HepG2 (cell line): ENCODE data around the gene CACNA1C. TPM values are rescaled to one million over a fixed set of nuclear protein-coding genes. Genes with fewer than 3 reads are reported as not detected.

Experiments
- ATAC-seq: fragments of 200-7000 bp; cut with Tn5 transposase; 3 replicates; pipeline ENCODE4 v1.9.1; 2020; ENCODE audit warnings: mild to moderate bottlenecking, moderate library complexity
- BruUV-seq: library from RNA; stranded (reverse); fragments of 400-500 nt; replicated peaks from 2 replicates; lab custom pipeline; 2021; lab: Mats Ljungman, UMichigan
- CTCF ChIA-PET: fragments of 300-600 bp; formaldehyde crosslinking; extraction: SDS; loops from one replicate; lab custom pipeline; 2021; ENCODE audit warnings: low total read pairs, inconsistent platforms, low intra/inter-chr PET ratio; lab: Yijun Ruan, JAX
- POLR2A ChIA-PET: fragments of 350-600 bp; sonication (Branson Sonifier 250); formaldehyde crosslinking; loops from one replicate; lab custom pipeline; 2020; ENCODE audit warnings: antibody characterized with exemption, inconsistent platforms; lab: Yijun Ruan, JAX
- DNase-seq: peaks from one replicate; pipeline ENCODE4 v3.0.0-alpha.2; 2015; ENCODE audit warnings: low spot score
- FAIRE-seq: peaks from 3 replicates; lab custom pipeline; 2011; peaks lifted over from hg19 to GRCh38; lab: Jason Lieb, UNC
- H2AFZ ChIP-seq: one replicate; pipeline ENCODE4 v1.6.1; 2011; ENCODE audit warnings: low read length, inconsistent platforms
- H3K27ac ChIP-seq: fragments of 300-600 bp; 3 replicates; pipeline ENCODE4 v1.8.0; 2011; ENCODE audit warnings: mixed run types, mild to moderate bottlenecking, mixed read lengths, low read length, inconsistent platforms; ENCODE audit not compliant: insufficient read depth; ENCODE audit errors: extremely low read length
- H3K27me3 ChIP-seq, 2 experiments: fragments of 200-600 bp in 1 of 2; 2 replicates in 1 of 2; 3 replicates in 1 of 2; pipeline versions ENCODE4 v1.6.0 to v1.8.0; 2011; ENCODE audit warnings: low read length in 2 of 2, mild to moderate bottlenecking in 2 of 2, moderate library complexity in 2 of 2, inconsistent platforms in 1 of 2; ENCODE audit not compliant: insufficient read depth in 2 of 2, control insufficient read depth in 1 of 2
- H3K36me3 ChIP-seq, 2 experiments: fragments of 200-600 bp in 1 of 2; replicated peaks in 1 of 2; 2 replicates in 1 of 2; 3 replicates in 1 of 2; pipeline versions ENCODE4 v1.5.1 to v1.8.0; 2011; ENCODE audit warnings: low read length in 2 of 2, inconsistent platforms in 1 of 2; ENCODE audit not compliant: insufficient read depth in 2 of 2, control insufficient read depth in 1 of 2
- H3K4me1 ChIP-seq: 2 replicates; pipeline ENCODE4 v1.5.1; 2012; ENCODE audit warnings: low read length, inconsistent platforms; ENCODE audit not compliant: insufficient read depth
- H3K4me2 ChIP-seq: 2 replicates; pipeline ENCODE4 v1.6.0; 2011; ENCODE audit warnings: low read depth, low read length, inconsistent platforms
- H3K4me3 ChIP-seq, 3 experiments: fragments of 200-600 bp in 1 of 3; sonication (generic), shearing (Covaris generic) in 1 of 3; replicated peaks in 1 of 3; 2 replicates each; pipeline ENCODE4 v1.5.1; 2011 to 2016; ENCODE audit warnings: low read length in 3 of 3, inconsistent platforms in 2 of 3, low read depth in 2 of 3, mild to moderate bottlenecking in 2 of 3, control low read depth in 1 of 3, mixed read lengths in 1 of 3; ENCODE audit not compliant: insufficient read depth in 1 of 3
- H3K79me2 ChIP-seq: one replicate; pipeline ENCODE4 v1.6.1; 2011; ENCODE audit warnings: low read length, inconsistent platforms; ENCODE audit not compliant: insufficient read depth
- H3K9ac ChIP-seq: 2 replicates; pipeline ENCODE4 v1.6.0; 2011; ENCODE audit warnings: mild to moderate bottlenecking, low read depth, low read length, inconsistent platforms; ENCODE audit not compliant: insufficient read depth
- H3K9me3 ChIP-seq: 2 replicates; pipeline ENCODE4 v1.5.1; 2012; ENCODE audit warnings: mild to moderate bottlenecking, low read length
- H4K20me1 ChIP-seq: 2 replicates; pipeline ENCODE4 v1.6.0; 2011; ENCODE audit warnings: inconsistent platforms, mild to moderate bottlenecking, low read length, moderate library complexity; ENCODE audit not compliant: insufficient read depth
- ARHGAP35 ChIP-seq: sonication (generic); formaldehyde crosslinking; IDR thresholded peaks from 2 replicates; pipeline ENCODE4 v1.9.0; 2022; ENCODE audit warnings: mild to moderate bottlenecking, inconsistent platforms, moderate library complexity, missing genetic modification reagents, borderline replicate concordance
- CCDC6 ChIP-seq: sonication (generic); formaldehyde crosslinking; IDR thresholded peaks from 2 replicates; pipeline ENCODE4 v1.8.1; 2022; ENCODE audit warnings: mild to moderate bottlenecking, missing genetic modification reagents, moderate library complexity
- CHD4 ChIP-seq: fragments of 200-600 bp; sonication (generic); IDR thresholded peaks from 2 replicates; pipeline ENCODE4 v1.7.0; 2017; ENCODE audit warnings: mild to moderate bottlenecking, low read length, borderline replicate concordance
- GATAD2A ChIP-seq: IDR thresholded peaks from 2 replicates; pipeline ENCODE4 v1.6.1; 2016
- KAT8 ChIP-seq: IDR thresholded peaks from 2 replicates; pipeline ENCODE4 v1.6.1; 2016; ENCODE audit warnings: missing genetic modification reagents, missing compliant biosample characterization
- MAX ChIP-seq: IDR thresholded peaks from 2 replicates; pipeline ENCODE4 v1.6.1; 2012; ENCODE audit warnings: inconsistent platforms
- MLX ChIP-seq: IDR thresholded peaks from 2 replicates; pipeline ENCODE4 v1.6.1; 2016
- MXD4 ChIP-seq: IDR thresholded peaks from 2 replicates; pipeline ENCODE4 v1.6.1; 2016; ENCODE audit warnings: mild to moderate bottlenecking, missing biosample characterization, missing genetic modification reagents
- MYC ChIP-seq: sonication (generic); formaldehyde crosslinking; IDR thresholded peaks from 2 replicates; pipeline ENCODE4 v1.9.0; 2021; ENCODE audit warnings: missing genetic modification reagents, borderline replicate concordance
- PAWR ChIP-seq: sonication (generic); formaldehyde crosslinking; IDR thresholded peaks from 2 replicates; pipeline ENCODE4 v1.4.0; 2020; ENCODE audit warnings: missing genetic modification reagents, mild to moderate bottlenecking, borderline replicate concordance
- PHB2 ChIP-seq: fragments of 450-650 bp; IDR thresholded peaks from 2 replicates; pipeline ENCODE4 v1.6.1; 2018; ENCODE audit not compliant: partially characterized antibody
- PHF21A ChIP-seq: sonication (generic); formaldehyde crosslinking; IDR thresholded peaks from 2 replicates; pipeline ENCODE4 v1.5.0; 2020; ENCODE audit warnings: mild to moderate bottlenecking, missing genetic modification reagents
- RAD21 ChIP-seq: fragments of 450-650 bp; formaldehyde crosslinking; IDR thresholded peaks from 2 replicates; pipeline ENCODE4 v1.5.0; 2020; ENCODE audit warnings: mild to moderate bottlenecking
- ZBTB3 ChIP-seq: sonication (generic); formaldehyde crosslinking; IDR thresholded peaks from 2 replicates; pipeline ENCODE4 v1.4.0; 2020; ENCODE audit warnings: low read depth, mild to moderate bottlenecking, moderate library complexity, missing genetic modification reagents, borderline replicate concordance
- ZNF143 ChIP-seq: sonication (generic); formaldehyde crosslinking; IDR thresholded peaks from 2 replicates; pipeline ENCODE4 v1.4.0; 2020; ENCODE audit warnings: missing genetic modification reagents
- ZNF225 ChIP-seq: sonication (generic); formaldehyde crosslinking; IDR thresholded peaks from 2 replicates; pipeline ENCODE4 v1.4.0; 2020; ENCODE audit warnings: mild to moderate bottlenecking, missing genetic modification reagents
- ZNF614 ChIP-seq: IDR thresholded peaks from 2 replicates; pipeline ENCODE4 v1.6.1; 2018; ENCODE audit warnings: missing biosample characterization, missing genetic modification reagents, inconsistent platforms, borderline replicate concordance
- ZNF800 ChIP-seq: sonication (generic); formaldehyde crosslinking; IDR thresholded peaks from 2 replicates; pipeline ENCODE4 v1.4.0; 2020; ENCODE audit warnings: missing genetic modification reagents
- WGBS: methylation state at CpG from one replicate; pipeline ENCODE4 v1.1.6; 2017; ENCODE audit warnings: low lambda C conversion rate; 5-methylcytosine and 5-hydroxymethylcytosine counted together
- in situ Hi-C: cut with HindIII; loops from 2 replicates; pipeline ENCODE4 v1.10.0; 2017; ENCODE audit warnings: low pct_unique_long_range_greater_than_20kb; ENCODE audit not compliant: extremely low pct_ligation_motif_present
- intact Hi-C: fragments of 100-400 bp; cut with micrococcal nuclease; formaldehyde crosslinking; loops from one replicate; pipeline ENCODE4 v1.10.0; 2022; ENCODE audit not compliant: unreplicated experiment
- polyA plus RNA-seq, 8 experiments: library from polyadenylated mRNA; depleted of rRNA in 3 of 8; stranded (reverse) in 7 of 8; unstranded in 1 of 8; fragments of >200 nt; fragmentation: Illumina TruSeq in 4 of 8; extraction: Trizol in 4 of 8; gene quantifications; 2 replicates each; pipeline versions ENCODE4 v1.2.1 to v1.2.3, GENCODE V29; 2011 to 2016; ENCODE audit warnings: low read depth in 4 of 8, missing spikeins in 1 of 8, mixed read lengths in 1 of 8; ENCODE audit not compliant: insufficient read depth in 1 of 8
- total RNA-seq, 5 experiments: library from RNA; depleted of rRNA; stranded (reverse); fragments of >200 nt; fragmentation: Illumina TruSeq; extraction: Trizol; gene quantifications; 2 replicates each; pipeline ENCODE4 v1.2.3, GENCODE V29; 2016; ENCODE audit warnings: low read depth in 1 of 5
- TF ChIP-seq, protein P1 (sequence below): sonication (generic); formaldehyde crosslinking; IDR thresholded peaks from 2 replicates; pipeline ENCODE4 v1.4.0; 2020; ENCODE audit warnings: low read depth, mild to moderate bottlenecking, missing genetic modification reagents
- TF ChIP-seq, protein P2 (sequence below): sonication (generic); formaldehyde crosslinking; IDR thresholded peaks from 2 replicates; pipeline ENCODE4 v1.4.0; 2020; ENCODE audit warnings: missing genetic modification reagents, borderline replicate concordance

The CACNA1C gene
- total and polyA plus RNA-seq, 2 of the 13 experiments (the other 11 are each of a cell fraction or from before 2014, with no cell fraction given): not detected

- TF ChIP-seq PAWR (CRISPR knock-in tag) (no peak), RAD21 (CRISPR knock-in tag) (no peak), KAT8 (CRISPR knock-in tag) (no peak), MLX (CRISPR knock-in tag) (no peak), ZNF143 (no peak), ZBTB3 (no peak), ARHGAP35 (CRISPR knock-in tag) (no peak), PHB2 (no peak), ZNF614 (CRISPR knock-in tag) (no peak), ZNF800 (CRISPR knock-in tag) (no peak), GATAD2A (CRISPR knock-in tag) (no peak), CHD4 (no peak), MXD4 (CRISPR knock-in tag) (no peak), ZNF225 (CRISPR knock-in tag) (no peak), PHF21A (CRISPR knock-in tag) (no peak), MYC (CRISPR knock-in tag) (no peak), MAX (no peak), CCDC6 (CRISPR knock-in tag) (no peak)
- TF ChIP-seq, protein P1, sequence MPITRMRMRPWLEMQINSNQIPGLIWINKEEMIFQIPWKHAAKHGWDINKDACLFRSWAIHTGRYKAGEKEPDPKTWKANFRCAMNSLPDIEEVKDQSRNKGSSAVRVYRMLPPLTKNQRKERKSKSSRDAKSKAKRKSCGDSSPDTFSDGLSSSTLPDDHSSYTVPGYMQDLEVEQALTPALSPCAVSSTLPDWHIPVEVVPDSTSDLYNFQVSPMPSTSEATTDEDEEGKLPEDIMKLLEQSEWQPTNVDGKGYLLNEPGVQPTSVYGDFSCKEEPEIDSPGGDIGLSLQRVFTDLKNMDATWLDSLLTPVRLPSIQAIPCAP (CRISPR knock-in tag): no peak
- TF ChIP-seq, protein P2, sequence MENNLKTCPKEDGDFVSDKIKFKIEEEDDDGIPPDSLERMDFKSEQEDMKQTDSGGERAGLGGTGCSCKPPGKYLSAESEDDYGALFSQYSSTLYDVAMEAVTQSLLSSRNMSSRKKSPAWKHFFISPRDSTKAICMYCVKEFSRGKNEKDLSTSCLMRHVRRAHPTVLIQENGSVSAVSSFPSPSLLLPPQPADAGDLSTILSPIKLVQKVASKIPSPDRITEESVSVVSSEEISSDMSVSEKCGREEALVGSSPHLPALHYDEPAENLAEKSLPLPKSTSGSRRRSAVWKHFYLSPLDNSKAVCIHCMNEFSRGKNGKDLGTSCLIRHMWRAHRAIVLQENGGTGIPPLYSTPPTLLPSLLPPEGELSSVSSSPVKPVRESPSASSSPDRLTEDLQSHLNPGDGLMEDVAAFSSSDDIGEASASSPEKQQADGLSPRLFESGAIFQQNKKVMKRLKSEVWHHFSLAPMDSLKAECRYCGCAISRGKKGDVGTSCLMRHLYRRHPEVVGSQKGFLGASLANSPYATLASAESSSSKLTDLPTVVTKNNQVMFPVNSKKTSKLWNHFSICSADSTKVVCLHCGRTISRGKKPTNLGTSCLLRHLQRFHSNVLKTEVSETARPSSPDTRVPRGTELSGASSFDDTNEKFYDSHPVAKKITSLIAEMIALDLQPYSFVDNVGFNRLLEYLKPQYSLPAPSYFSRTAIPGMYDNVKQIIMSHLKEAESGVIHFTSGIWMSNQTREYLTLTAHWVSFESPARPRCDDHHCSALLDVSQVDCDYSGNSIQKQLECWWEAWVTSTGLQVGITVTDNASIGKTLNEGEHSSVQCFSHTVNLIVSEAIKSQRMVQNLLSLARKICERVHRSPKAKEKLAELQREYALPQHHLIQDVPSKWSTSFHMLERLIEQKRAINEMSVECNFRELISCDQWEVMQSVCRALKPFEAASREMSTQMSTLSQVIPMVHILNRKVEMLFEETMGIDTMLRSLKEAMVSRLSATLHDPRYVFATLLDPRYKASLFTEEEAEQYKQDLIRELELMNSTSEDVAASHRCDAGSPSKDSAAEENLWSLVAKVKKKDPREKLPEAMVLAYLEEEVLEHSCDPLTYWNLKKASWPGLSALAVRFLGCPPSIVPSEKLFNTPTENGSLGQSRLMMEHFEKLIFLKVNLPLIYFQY (CRISPR knock-in tag): no peak
- TF ChIP-seq, all 625 proteins: peak for 0
- ChIA-PET POLR2A (no interaction called here), CTCF (no interaction called here)
- in situ Hi-C loops: no loop called here
- DNase-seq: no peak
- intact Hi-C loops: no loop called here
- Histone ChIP-seq H3K4me1 (no peaks in the 10 kb centered on the region), H3K4me2 (no peak overlapping the region), H2AFZ (no peak overlapping the region), H3K4me3 (no peak overlapping the region), H3K9ac (no peak overlapping the region), H3K79me2 (no peaks in the 10 kb centered on the region), H3K9me3 (no peaks in the 10 kb centered on the region), H3K36me3 (no peaks in the 10 kb centered on the region), H3K27ac (no peak overlapping the region), H3K27me3 (peaks cover 1 to 5% of the 10 kb centered on the region in 2 experiments; a peak in 2 of 5 replicates), H4K20me1 (no peaks in the 10 kb centered on the region)
- BruUV-seq: no TSS peak
- no peak for ATAC-seq
- FAIRE-seq: no peak
- 13% methylated on average over 1 of the region's 3 CpGs for WGBS
These were observed 49.0 kb downstream of the CACNA1C start for GRCh38 chr12:2101771-2102170.
